GM21619 (cell line): ENCODE results near the gene SMTN.
"Not testable (repeated sequence)": the region's sequence is repeated elsewhere in the genome, so short reads cannot be mapped to it uniquely, and the experiment has no call there.

Source experiments
- ATAC-seq: cut with Tn5 transposase; IDR thresholded peaks from one replicate; pipeline ENCODE4 v1.9.1; 2021; ENCODE audit not compliant: unreplicated experiment

The SMTN gene

GRCh38 chr22:31069691-31070314 lies 11.3 kb upstream of the SMTN start:
- ATAC-seq = not testable (repeated sequence)

GRCh38 chr22:31073125-31073524 lies 8.0 kb upstream of the SMTN start:
- ATAC-seq = not testable (repeated sequence)

GRCh38 chr22:31073545-31074145 lies 7.5 kb upstream of the SMTN start:
- ATAC-seq = not testable (repeated sequence)

GRCh38 chr22:31075961-31076360 lies 5.2 kb upstream of the SMTN start:
- ATAC-seq = no peak

GRCh38 chr22:31077681-31078080 lies 3.4 kb upstream of the SMTN start:
- no peak for ATAC-seq

GRCh38 chr22:31078389-31078788 lies 2.7 kb upstream of the SMTN start:
- ATAC-seq = not testable (repeated sequence)

GRCh38 chr22:31079095-31079642 lies 1.9 kb upstream of the SMTN start:
- ATAC-seq = no peak

- no peak for ATAC-seq
Measured at GRCh38 chr22:31080164-31080847, 812 bp upstream of the SMTN start.

GRCh38 chr22:31081963-31082605 lies 966 bp downstream of the SMTN start:
- no peak for ATAC-seq

GRCh38 chr22:31082606-31083376 lies 1.7 kb downstream of the SMTN start:
- no peak for ATAC-seq

GRCh38 chr22:31083377-31083768 lies 2.3 kb downstream of the SMTN start:
- no peak for ATAC-seq

GRCh38 chr22:31083923-31084810 lies 3.0 kb downstream of the SMTN start:
- no peak for ATAC-seq

- peak; percentile 58 for ATAC-seq
Measured at GRCh38 chr22:31084811-31085492, 3.8 kb downstream of the SMTN start.

GRCh38 chr22:31085493-31085824 lies 4.3 kb downstream of the SMTN start:
- no peak for ATAC-seq

GRCh38 chr22:31085928-31086327 lies 4.8 kb downstream of the SMTN start:
- ATAC-seq = no peak

GRCh38 chr22:31086703-31087330 lies 5.7 kb downstream of the SMTN start:
- no peak for ATAC-seq

GRCh38 chr22:31087744-31088215 lies 6.7 kb downstream of the SMTN start:
- ATAC-seq = no peak

- ATAC-seq = no peak
Measured at GRCh38 chr22:31088233-31088986, 7.3 kb downstream of the SMTN start.
